Suprapubic skin (tissue), 3 donors: Measurements from ENCODE around the gene GLB1L2.

Experiments
- EP300 ChIP-seq: sonication (generic); formaldehyde crosslinking; IDR thresholded peaks from one replicate; pipeline ENCODE4 v1.6.1; 2017; ENCODE audit warnings: antibody characterized with exemption
- POLR2A ChIP-seq, 2 donors: fragments of 450-650 bp; IDR thresholded peaks; one replicate each; pipeline ENCODE4 v1.6.1; 2017; ENCODE audit warnings: antibody characterized with exemption in 2 of 2, mild to moderate bottlenecking in 2 of 2, moderate library complexity in 2 of 2
- TF ChIP-seq, protein P1 (sequence below), 2 donors: fragments of 200-600 bp in 1 of 2; fragments of 450-650 bp in 1 of 2; sonication (generic) in 1 of 2; IDR thresholded peaks; one replicate each; pipeline ENCODE4 v1.5.1; 2016 to 2019; ENCODE audit warnings: antibody characterized with exemption in 2 of 2, mild to moderate bottlenecking in 1 of 2, moderate library complexity in 1 of 2

DNA sequence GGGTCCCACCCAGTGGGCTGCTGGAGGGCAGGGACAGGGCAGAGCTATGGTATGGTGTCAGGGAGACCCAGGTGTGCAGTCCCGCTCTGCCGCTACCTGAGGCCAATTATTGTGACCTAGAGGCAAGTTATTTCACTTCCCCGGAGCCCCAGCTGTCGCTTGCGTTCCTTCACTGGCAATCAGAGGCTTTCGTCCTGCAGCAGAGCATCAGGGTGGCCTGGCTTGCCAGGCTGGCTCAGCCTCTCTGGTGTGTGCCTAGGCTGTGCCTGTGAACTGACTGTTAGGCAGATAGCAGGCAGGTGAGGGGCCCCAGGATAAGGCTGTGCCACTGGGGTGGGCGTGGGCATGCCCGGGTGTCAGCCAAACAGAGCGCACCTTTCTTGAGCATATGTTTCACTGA, 31.4 kb downstream of the GLB1L2 start:
- TF ChIP-seq, protein P1, sequence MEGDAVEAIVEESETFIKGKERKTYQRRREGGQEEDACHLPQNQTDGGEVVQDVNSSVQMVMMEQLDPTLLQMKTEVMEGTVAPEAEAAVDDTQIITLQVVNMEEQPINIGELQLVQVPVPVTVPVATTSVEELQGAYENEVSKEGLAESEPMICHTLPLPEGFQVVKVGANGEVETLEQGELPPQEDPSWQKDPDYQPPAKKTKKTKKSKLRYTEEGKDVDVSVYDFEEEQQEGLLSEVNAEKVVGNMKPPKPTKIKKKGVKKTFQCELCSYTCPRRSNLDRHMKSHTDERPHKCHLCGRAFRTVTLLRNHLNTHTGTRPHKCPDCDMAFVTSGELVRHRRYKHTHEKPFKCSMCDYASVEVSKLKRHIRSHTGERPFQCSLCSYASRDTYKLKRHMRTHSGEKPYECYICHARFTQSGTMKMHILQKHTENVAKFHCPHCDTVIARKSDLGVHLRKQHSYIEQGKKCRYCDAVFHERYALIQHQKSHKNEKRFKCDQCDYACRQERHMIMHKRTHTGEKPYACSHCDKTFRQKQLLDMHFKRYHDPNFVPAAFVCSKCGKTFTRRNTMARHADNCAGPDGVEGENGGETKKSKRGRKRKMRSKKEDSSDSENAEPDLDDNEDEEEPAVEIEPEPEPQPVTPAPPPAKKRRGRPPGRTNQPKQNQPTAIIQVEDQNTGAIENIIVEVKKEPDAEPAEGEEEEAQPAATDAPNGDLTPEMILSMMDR (IDR thresholded peaks at IDR 0.05) = no peak
- TF ChIP-seq POLR2A (IDR thresholded peaks at IDR 0.05) (no peak), EP300 (no peak)
